ENCODE measurements around the gene GID8. TPM values are rescaled to one million over a fixed set of nuclear protein-coding genes. Genes with fewer than 3 reads are reported as not detected.

GID8 gene
- total RNA-seq, 1 donor from 2014 or later: 48.7 TPM

DNA sequence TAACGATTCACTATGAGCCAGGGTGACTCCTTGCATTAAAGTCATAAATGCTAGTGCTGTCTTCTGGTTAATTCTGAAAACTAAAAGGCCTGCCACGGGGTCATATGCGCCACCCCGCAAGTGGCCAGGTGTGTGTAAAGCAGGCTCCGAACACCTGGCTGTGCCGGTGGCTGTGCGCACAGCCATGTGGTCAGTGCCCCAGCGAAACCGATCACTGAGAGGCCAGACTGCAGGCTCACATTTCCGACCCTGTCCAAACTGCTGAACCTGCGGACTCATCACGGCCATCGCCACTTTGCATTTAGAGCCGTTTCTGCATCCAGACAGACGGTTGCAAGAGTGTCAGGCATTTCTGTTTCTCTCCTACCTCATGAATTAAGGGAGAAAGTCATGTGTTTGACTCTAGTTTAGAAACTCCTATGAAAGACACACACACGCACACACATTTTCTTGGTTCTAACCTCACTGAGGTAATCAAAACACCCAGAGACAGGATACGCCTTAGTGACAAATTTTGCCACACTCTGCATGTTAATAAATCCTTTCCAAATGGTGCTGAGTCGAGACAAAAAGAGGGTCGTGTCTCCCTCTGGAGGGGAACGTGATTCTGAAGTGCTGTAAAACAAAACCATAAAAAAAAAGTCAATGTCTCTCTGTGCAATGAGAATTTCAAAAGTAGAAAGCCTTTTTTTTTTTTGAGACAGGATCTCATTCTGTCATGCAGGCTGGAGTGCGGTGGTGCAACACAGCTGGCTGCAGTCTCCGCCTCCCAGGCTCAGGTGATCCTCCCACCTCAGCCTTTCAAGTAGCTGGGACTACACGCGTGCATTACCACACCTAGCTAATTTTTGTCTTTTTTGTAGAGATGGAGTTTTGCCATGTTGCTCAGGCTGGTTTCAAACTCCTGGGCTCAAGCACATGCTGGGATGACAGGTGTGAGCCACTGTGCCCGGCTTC, 45.3 kb upstream of the GID8 start:
- no peaks in the 10 kb centered on the region for H3K9me3 Mint-ChIP-seq
- no peaks in the 10 kb centered on the region for H4K20me1 ChIP-seq (ENCODE audit: low read depth)
- no peaks in the 10 kb centered on the region for H3K36me3 ChIP-seq

GRCh38 chr20:62893700-62894099, 44.2 kb upstream of the GID8 start:
- Histone ChIP-seq H3K27ac (no peak overlapping the region), H3K36me3 (no peaks in the 10 kb centered on the region)
- DNase-seq (ENCODE audit: low spot score): peak; percentile 34

More for the DNA sequence above, 45.3 kb upstream of the GID8 start:
- peaks cover 24% of the 10 kb centered on the region for H3K36me3 Mint-ChIP-seq
- Histone ChIP-seq H3K4me2 (no peak overlapping the region), H3F3A (ENCODE audit: low read depth) (peaks cover 10% of the 10 kb centered on the region), H3K4me3 (no peak overlapping the region), H3K9ac (no peak overlapping the region), H2AFZ (replicated peaks) (no peak overlapping the region), H3K27me3 (no peaks in the 10 kb centered on the region), H3K4me1 (no peaks in the 10 kb centered on the region), H3K9me3 (ENCODE audit: low read depth) (no peaks in the 10 kb centered on the region), H3K79me2 (ENCODE audit: low read depth) (no peaks in the 10 kb centered on the region), H3K27ac (no peak overlapping the region)
- TF ChIP-seq EZH2 (IDR thresholded peaks at IDR 0.05) (no peak), EZH2phosphoT487 (IDR thresholded peaks at IDR 0.05) (no peak)
- TF ChIP-seq, protein P1, sequence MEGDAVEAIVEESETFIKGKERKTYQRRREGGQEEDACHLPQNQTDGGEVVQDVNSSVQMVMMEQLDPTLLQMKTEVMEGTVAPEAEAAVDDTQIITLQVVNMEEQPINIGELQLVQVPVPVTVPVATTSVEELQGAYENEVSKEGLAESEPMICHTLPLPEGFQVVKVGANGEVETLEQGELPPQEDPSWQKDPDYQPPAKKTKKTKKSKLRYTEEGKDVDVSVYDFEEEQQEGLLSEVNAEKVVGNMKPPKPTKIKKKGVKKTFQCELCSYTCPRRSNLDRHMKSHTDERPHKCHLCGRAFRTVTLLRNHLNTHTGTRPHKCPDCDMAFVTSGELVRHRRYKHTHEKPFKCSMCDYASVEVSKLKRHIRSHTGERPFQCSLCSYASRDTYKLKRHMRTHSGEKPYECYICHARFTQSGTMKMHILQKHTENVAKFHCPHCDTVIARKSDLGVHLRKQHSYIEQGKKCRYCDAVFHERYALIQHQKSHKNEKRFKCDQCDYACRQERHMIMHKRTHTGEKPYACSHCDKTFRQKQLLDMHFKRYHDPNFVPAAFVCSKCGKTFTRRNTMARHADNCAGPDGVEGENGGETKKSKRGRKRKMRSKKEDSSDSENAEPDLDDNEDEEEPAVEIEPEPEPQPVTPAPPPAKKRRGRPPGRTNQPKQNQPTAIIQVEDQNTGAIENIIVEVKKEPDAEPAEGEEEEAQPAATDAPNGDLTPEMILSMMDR (IDR thresholded peaks at IDR 0.05): no peak
- no peak overlapping the region for H3K4me3 Mint-ChIP-seq
- no peak for DNase-seq (ENCODE audit: low spot score)
- H3K27me3 Mint-ChIP-seq (ENCODE audit: insufficient read depth, low read depth): no peaks in the 10 kb centered on the region
- no peak overlapping the region for H3K27ac Mint-ChIP-seq
- H3K4me1 Mint-ChIP-seq: peaks cover 3% of the 10 kb centered on the region

DNA sequence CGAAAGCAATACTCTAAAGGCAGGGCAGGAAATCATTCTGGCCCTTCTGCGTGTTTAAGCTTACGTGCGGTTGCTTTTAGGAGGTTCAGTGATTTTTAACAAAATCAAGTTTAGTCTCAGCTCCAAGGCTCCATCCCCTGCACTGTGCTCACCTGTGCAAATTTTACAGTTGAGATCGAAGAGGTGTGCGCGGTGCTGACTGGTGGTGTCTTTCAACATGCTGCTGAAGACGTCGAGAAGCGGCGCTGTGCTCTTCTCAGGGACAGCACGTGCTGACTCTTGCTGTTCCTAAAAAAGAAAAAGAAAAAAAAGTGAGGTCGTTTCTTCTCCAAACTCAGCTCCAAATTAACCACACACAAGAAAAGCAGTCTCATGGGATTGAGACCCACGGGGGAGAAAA, 43.7 kb upstream of the GID8 start:
- Histone ChIP-seq H3K79me2 (ENCODE audit: low read depth) (no peaks in the 10 kb centered on the region), H3K9me3 (ENCODE audit: low read depth) (no peaks in the 10 kb centered on the region), H3K27me3 (no peaks in the 10 kb centered on the region), H3K4me2 (no peak overlapping the region), H3F3A (ENCODE audit: low read depth) (peaks cover 10% of the 10 kb centered on the region), H3K4me3 (no peak overlapping the region), H4K20me1 (ENCODE audit: low read depth) (peaks cover 6% of the 10 kb centered on the region), H3K9ac (no peak overlapping the region), H2AFZ (replicated peaks) (no peak overlapping the region), H3K4me1 (peaks cover 8% of the 10 kb centered on the region), H3K36me3 (no peaks in the 10 kb centered on the region), H3K27ac (no peak overlapping the region)
- TF ChIP-seq EZH2phosphoT487 (IDR thresholded peaks at IDR 0.05) (no peak), EZH2 (IDR thresholded peaks at IDR 0.05) (no peak)
- TF ChIP-seq, protein P1 (IDR thresholded peaks at IDR 0.05): no peak
- Mint-ChIP-seq H3K36me3 (peaks cover 19% of the 10 kb centered on the region), H3K4me1 (peaks cover 11% of the 10 kb centered on the region), H3K9me3 (no peaks in the 10 kb centered on the region), H3K27me3 (ENCODE audit: insufficient read depth, low read depth) (no peaks in the 10 kb centered on the region), H3K4me3 (no peak overlapping the region), H3K27ac (no peak overlapping the region)
- no peak for DNase-seq (ENCODE audit: low spot score)

More at GRCh38 chr20:62893700-62894099, 44.2 kb upstream of the GID8 start:
- H3K79me2 ChIP-seq (ENCODE audit: low read depth): no peaks in the 10 kb centered on the region
- H3K9me3 Mint-ChIP-seq: no peaks in the 10 kb centered on the region
- no peak overlapping the region for H3K4me3 Mint-ChIP-seq
- no peak overlapping the region for H3K27ac Mint-ChIP-seq
- H3K4me3 ChIP-seq: no peak overlapping the region
- peaks cover 1% of the 10 kb centered on the region for H4K20me1 ChIP-seq (ENCODE audit: low read depth)
- H3K27me3 ChIP-seq: no peaks in the 10 kb centered on the region
- H3K9me3 ChIP-seq (ENCODE audit: low read depth): no peaks in the 10 kb centered on the region
- H3K9ac ChIP-seq: no peak overlapping the region
- H3K36me3 Mint-ChIP-seq: peaks cover 20% of the 10 kb centered on the region
- no peaks in the 10 kb centered on the region for H3K27me3 Mint-ChIP-seq (ENCODE audit: insufficient read depth, low read depth)
- TF ChIP-seq EZH2 (IDR thresholded peaks at IDR 0.05) (no peak), EZH2phosphoT487 (IDR thresholded peaks at IDR 0.05) (no peak)
- TF ChIP-seq, protein P1 (IDR thresholded peaks at IDR 0.05): peak; percentile 27
- H2AFZ ChIP-seq (replicated peaks): no peak overlapping the region
- H3K4me1 Mint-ChIP-seq: peaks cover 8% of the 10 kb centered on the region
- H3K4me1 ChIP-seq: peaks cover 2% of the 10 kb centered on the region
- H3F3A ChIP-seq (ENCODE audit: low read depth): peaks cover 10% of the 10 kb centered on the region
- no peak overlapping the region for H3K4me2 ChIP-seq

Measured in neural progenitor cell (in vitro differentiated cells).